Right cardiac atrium (tissue), 5 donors: ENCODE results near the gene HYLS1. TPM values are rescaled to one million over a fixed set of nuclear protein-coding genes. Genes with fewer than 3 reads are reported as not detected.
"Not testable (repeated sequence)": the region's sequence is repeated elsewhere in the genome, so short reads cannot be mapped to it uniquely, and the experiment has no call there.

Source experiments
- ATAC-seq, 2 donors: fragments of 200-7000 bp; cut with Tn5 transposase; one replicate each; pipeline versions ENCODE4 v1.8.0 to v1.9.1; 2020; ENCODE audit warnings: moderate library complexity in 2 of 2, mild to moderate bottlenecking in 1 of 2
- DNase-seq, 3 donors: peaks; one replicate each; pipeline ENCODE4 v3.0.0-alpha.2; 2020
- H3K27ac ChIP-seq: one replicate; pipeline ENCODE4 v1.5.1; 2013; ENCODE audit warnings: mild to moderate bottlenecking, low read length, control low read depth, moderate library complexity
- H3K27me3 ChIP-seq: one replicate; pipeline ENCODE4 v1.6.1; 2013; ENCODE audit not compliant: control insufficient read depth, insufficient read depth
- H3K4me1 ChIP-seq: one replicate; pipeline ENCODE4 v1.6.1; 2013; ENCODE audit warnings: low read length; ENCODE audit not compliant: control insufficient read depth, insufficient read depth
- H3K4me3 ChIP-seq: one replicate; pipeline ENCODE4 v1.5.1; 2013; ENCODE audit warnings: low read length, control low read depth
- H3K9me3 ChIP-seq: one replicate; pipeline ENCODE4 v1.6.1; 2013; ENCODE audit warnings: low read length; ENCODE audit not compliant: control insufficient read depth
- WGBS: extraction: QIAGEN DNeasy Blood & Tissue Kit; methylation state at CpG from one replicate; pipeline ENCODE4 v1.1.7; 2013; 5-methylcytosine and 5-hydroxymethylcytosine counted together
- intact Hi-C, 4 donors: fragments of 100-400 bp; cut with DNase I; formaldehyde crosslinking; loops; one replicate each; pipeline versions ENCODE4 v1.11.0 to v1.14.0; 2022 to 2023
- long read RNA-seq, 4 donors: library from polyadenylated mRNA; unstranded; transcript quantifications; one replicate each; pipeline ENCODE4 v2.0.0, GENCODE V29; 2020 to 2021
- polyA plus RNA-seq: library from polyadenylated mRNA; stranded (reverse); fragments of 200-250 nt; gene quantifications from one replicate; pipeline ENCODE4 v1.2.3, GENCODE V29; 2013
- total RNA-seq, 4 donors: library from RNA; stranded (reverse); fragmentation: NEBNext Ultra II Directional; extraction: Animal tissue kit (Norgen Biotek cat#: 25700); gene quantifications; one replicate each; pipeline ENCODE4 v1.2.1, GENCODE V29; 2021
- donor health status: healthy with polysubstance abuse.
- donor health status: DM: no; HTN: yes; CAD: no.
- donor health status: DM: no; HTN: no; CAD: no.
- donor health status: DM: no; HTN: yes; CAD: no; lungs with severe emphysema.
- donor health status: DM: yes; HTN: yes; CAD: no.

HYLS1 gene
- total RNA-seq (1 to 10 TPM; 4.3 to 7.2 (median 5.2) TPM), polyA plus RNA-seq (4.9 TPM)
- long read RNA-seq, donor 1, transcript HYLS1-202 (3 exons, 2,061 nt), result major isoform, 7 of 8 reads
- long read RNA-seq, donor 1, partial matches to known transcripts, result 0 of 8 reads
- long read RNA-seq, donor 1, other reads (novel, unspliced or antisense), result 1 of 8 reads
- long read RNA-seq, donor 2, partial matches to known transcripts, result 0 of 6 reads
- long read RNA-seq, donor 2, other reads (novel, unspliced or antisense), result 4 of 6 reads
- long read RNA-seq, donor 3, partial matches to known transcripts, result 1 of 14 reads
- long read RNA-seq, donor 3, other reads (novel, unspliced or antisense), result 9 of 14 reads
- long read RNA-seq, donor 4, partial matches to known transcripts, result 1 of 4 reads
- long read RNA-seq, donor 4, other reads (novel, unspliced or antisense), result 1 of 4 reads

- Histone ChIP-seq H3K4me3 (peak within 1 kb of the TSS; percentile 59), H3K4me1 (no peaks in the 10 kb centered on the region), H3K9me3 (no peaks in the 10 kb centered on the region), H3K27me3 (no peaks in the 10 kb centered on the region), H3K27ac (peak within 1 kb of the TSS; percentile 58)
- under 1% methylated on average over 91 of the region's 91 CpGs for WGBS
- ATAC-seq, result peak; percentile 99
- intact Hi-C loops, result no loop called here
- peak; percentile 96 to 98 (median 98) for DNase-seq
Observed at GRCh38 chr11:125887373-125888324, at the start of gene HYLS1. Gene HYLS1 (plus strand): TSS chr11:125887668. CDS start chr11:125899369, 11,701 bp downstream.

- H3K27me3 ChIP-seq, result no peaks in the 10 kb centered on the region
- WGBS, result 73% methylated on average over 3 of the region's 3 CpGs
- intact Hi-C loops, result no loop called here
- H3K9me3 ChIP-seq, result no peaks in the 10 kb centered on the region
- no peak overlapping the region for H3K4me3 ChIP-seq
- ATAC-seq (no peak), DNase-seq (no peak)
- H3K27ac ChIP-seq, result no peak overlapping the region
- H3K4me1 ChIP-seq, result no peaks in the 10 kb centered on the region
Observed at GRCh38 chr11:125842321-125842948, 45.0 kb upstream of the HYLS1 start.

GRCh38 chr11:125846188-125846587, 41.3 kb upstream of the HYLS1 start:
- no peak for DNase-seq
- H3K27ac ChIP-seq, result no peak overlapping the region
- no peaks in the 10 kb centered on the region for H3K4me1 ChIP-seq
- no peak for ATAC-seq
- intact Hi-C loops, result no loop called here
- no peaks in the 10 kb centered on the region for H3K9me3 ChIP-seq
- no peaks in the 10 kb centered on the region for H3K27me3 ChIP-seq
- no peak overlapping the region for H3K4me3 ChIP-seq

GRCh38 chr11:125857670-125858069, 29.8 kb upstream of the HYLS1 start:
- WGBS, result 82% methylated on average over 9 of the region's 9 CpGs
- H3K4me1 ChIP-seq, H3K27me3 ChIP-seq, H3K9me3 ChIP-seq, H3K4me3 ChIP-seq, H3K27ac ChIP-seq, ATAC-seq, DNase-seq, intact Hi-C loops: not testable (repeated sequence)

GRCh38 chr11:125862786-125863185, 24.7 kb upstream of the HYLS1 start:
- H3K4me3 ChIP-seq, H3K27ac ChIP-seq, ATAC-seq, H3K27me3 ChIP-seq, intact Hi-C loops, H3K9me3 ChIP-seq, DNase-seq, H3K4me1 ChIP-seq: not testable (repeated sequence)
- 96% methylated on average over 31 of the region's 33 CpGs for WGBS

- 89% methylated on average over 4 of the region's 4 CpGs for WGBS
- ATAC-seq, result not testable (repeated sequence)
Observed at GRCh38 chr11:125865354-125865753, 22.1 kb upstream of the HYLS1 start.

GRCh38 chr11:125869521-125869920, 17.9 kb upstream of the HYLS1 start:
- no peak for DNase-seq
- no peaks in the 10 kb centered on the region for H3K27me3 ChIP-seq
- WGBS, result 62% methylated on average over 2 of the region's 2 CpGs
- intact Hi-C loops, result no loop called here
- no peak for ATAC-seq
- no peaks in the 10 kb centered on the region for H3K4me1 ChIP-seq
- no peak overlapping the region for H3K4me3 ChIP-seq
- H3K27ac ChIP-seq, result no peak overlapping the region
- no peaks in the 10 kb centered on the region for H3K9me3 ChIP-seq

More at GRCh38 chr11:125865354-125865753, 22.1 kb upstream of the HYLS1 start:
- DNase-seq, intact Hi-C loops, H3K9me3 ChIP-seq, H3K27me3 ChIP-seq, H3K4me1 ChIP-seq, H3K4me3 ChIP-seq, H3K27ac ChIP-seq: not testable (repeated sequence)

- 75% methylated on average over 10 of the region's 10 CpGs for WGBS
- Histone ChIP-seq H3K27ac (no peak overlapping the region), H3K4me3 (no peak overlapping the region), H3K9me3 (no peaks in the 10 kb centered on the region), H3K4me1 (no peaks in the 10 kb centered on the region), H3K27me3 (no peaks in the 10 kb centered on the region)
- ATAC-seq (no peak), DNase-seq (peak in 1 of 3 donors; percentile 63)
- intact Hi-C loops, result loop anchor here in 3 of 4 donors (5.0 to 10.0 kb wide), 3 partner anchors 227 to 909 kb away; partner anchors contain the start of gene CHEK1 (in 1 of the 3)
Observed at GRCh38 chr11:125871391-125872137, 15.9 kb upstream of the HYLS1 start.

- no peaks in the 10 kb centered on the region for H3K9me3 ChIP-seq
- intact Hi-C loops, result loop anchor here in 3 of 4 donors (5.0 to 10.0 kb wide), 3 partner anchors 227 to 910 kb away; partner anchors contain the start of gene CHEK1 (in 1 of the 3)
- ATAC-seq (no peak), DNase-seq (no peak)
- no peak overlapping the region for H3K27ac ChIP-seq
- H3K4me3 ChIP-seq, result no peak overlapping the region
- no peaks in the 10 kb centered on the region for H3K27me3 ChIP-seq
- no peaks in the 10 kb centered on the region for H3K4me1 ChIP-seq
Observed at GRCh38 chr11:125872138-125872491, 15.4 kb upstream of the HYLS1 start.

- WGBS, result 70% methylated on average over 20 of the region's 20 CpGs
- Histone ChIP-seq H3K9me3 (no peaks in the 10 kb centered on the region), H3K4me3 (no peak overlapping the region), H3K27ac (no peak overlapping the region), H3K4me1 (no peaks in the 10 kb centered on the region), H3K27me3 (no peaks in the 10 kb centered on the region)
- peak; percentile 66 to 70 for ATAC-seq
- DNase-seq, result peak in 1 of 3 donors; percentile 39
- intact Hi-C loops, result loop anchor here in 3 of 4 donors (5.0 to 10.0 kb wide), 3 partner anchors 229 to 912 kb away; partner anchors contain the start of gene CHEK1 (in 1 of the 3)
Observed at GRCh38 chr11:125873881-125874555, 13.4 kb upstream of the HYLS1 start.
